ENCODE measurements around the gene MAD1L1.

- no peak for TF ChIP-seq CTCF (IDR thresholded peaks at IDR 0.05)
- no peak for TF ChIP-seq POLR2A (IDR thresholded peaks at IDR 0.05)
- TF ChIP-seq EP300 (IDR thresholded peaks at IDR 0.05), result no peak
- no peak for TF ChIP-seq POLR2AphosphoS5 (IDR thresholded peaks at IDR 0.05)
Observed at GRCh38 chr7:2112261-2113198, 120.2 kb downstream of the MAD1L1 start.
